HS-5 (cell line): ENCODE results near the gene RCE1.

Experiments
- DNase-seq: peaks from one replicate; pipeline ENCODE4 v3.0.0-alpha.2; 2012; ENCODE audit warnings: low read depth

The RCE1 gene

GRCh38 chr11:66887526-66887925 lies 44.3 kb downstream of the RCE1 start:
- no peak for DNase-seq

GRCh38 chr11:66888282-66888681 lies 45.0 kb downstream of the RCE1 start:
- no peak for DNase-seq

GRCh38 chr11:66889960-66890359 lies 46.7 kb downstream of the RCE1 start:
- no peak for DNase-seq

- DNase-seq = peak; percentile 93
Observed at GRCh38 chr11:66891851-66892660, 48.8 kb downstream of the RCE1 start.

GRCh38 chr11:66892911-66893310 lies 49.7 kb downstream of the RCE1 start:
- DNase-seq = no peak

GRCh38 chr11:66894141-66894540 lies 50.9 kb downstream of the RCE1 start:
- no peak for DNase-seq
